GM19467 (cell line): Measurements from ENCODE around the gene QTRT2.

Experiments
- ATAC-seq: cut with Tn5 transposase; IDR thresholded peaks from one replicate; pipeline ENCODE4 v1.9.1; 2021; ENCODE audit warnings: mild to moderate bottlenecking, moderate library complexity; ENCODE audit not compliant: unreplicated experiment

QTRT2 gene

GRCh38 chr3:114120211-114120610 lies 63.7 kb downstream of the QTRT2 start:
- ATAC-seq, result no peak

- ATAC-seq, result no peak
Observed at GRCh38 chr3:114122027-114122709, 65.6 kb downstream of the QTRT2 start.

- no peak for ATAC-seq
Observed at GRCh38 chr3:114126461-114126860, 69.9 kb downstream of the QTRT2 start.

- ATAC-seq, result no peak
Observed at GRCh38 chr3:114127517-114127916, 71.0 kb downstream of the QTRT2 start.

- no peak for ATAC-seq
Observed at GRCh38 chr3:114128231-114128630, 71.7 kb downstream of the QTRT2 start.

GRCh38 chr3:114128826-114129225 lies 72.3 kb downstream of the QTRT2 start:
- ATAC-seq, result no peak

GRCh38 chr3:114132500-114132899 lies 76.0 kb downstream of the QTRT2 start:
- no peak for ATAC-seq

- no peak for ATAC-seq
Observed at GRCh38 chr3:114133947-114134346, 77.4 kb downstream of the QTRT2 start.
